ENCODE data around the gene COX6B1.
"Not testable (repeated sequence)": the region's sequence is repeated elsewhere in the genome, so short reads cannot be mapped to it uniquely, and the experiment has no call there.

COX6B1 gene

DNA sequence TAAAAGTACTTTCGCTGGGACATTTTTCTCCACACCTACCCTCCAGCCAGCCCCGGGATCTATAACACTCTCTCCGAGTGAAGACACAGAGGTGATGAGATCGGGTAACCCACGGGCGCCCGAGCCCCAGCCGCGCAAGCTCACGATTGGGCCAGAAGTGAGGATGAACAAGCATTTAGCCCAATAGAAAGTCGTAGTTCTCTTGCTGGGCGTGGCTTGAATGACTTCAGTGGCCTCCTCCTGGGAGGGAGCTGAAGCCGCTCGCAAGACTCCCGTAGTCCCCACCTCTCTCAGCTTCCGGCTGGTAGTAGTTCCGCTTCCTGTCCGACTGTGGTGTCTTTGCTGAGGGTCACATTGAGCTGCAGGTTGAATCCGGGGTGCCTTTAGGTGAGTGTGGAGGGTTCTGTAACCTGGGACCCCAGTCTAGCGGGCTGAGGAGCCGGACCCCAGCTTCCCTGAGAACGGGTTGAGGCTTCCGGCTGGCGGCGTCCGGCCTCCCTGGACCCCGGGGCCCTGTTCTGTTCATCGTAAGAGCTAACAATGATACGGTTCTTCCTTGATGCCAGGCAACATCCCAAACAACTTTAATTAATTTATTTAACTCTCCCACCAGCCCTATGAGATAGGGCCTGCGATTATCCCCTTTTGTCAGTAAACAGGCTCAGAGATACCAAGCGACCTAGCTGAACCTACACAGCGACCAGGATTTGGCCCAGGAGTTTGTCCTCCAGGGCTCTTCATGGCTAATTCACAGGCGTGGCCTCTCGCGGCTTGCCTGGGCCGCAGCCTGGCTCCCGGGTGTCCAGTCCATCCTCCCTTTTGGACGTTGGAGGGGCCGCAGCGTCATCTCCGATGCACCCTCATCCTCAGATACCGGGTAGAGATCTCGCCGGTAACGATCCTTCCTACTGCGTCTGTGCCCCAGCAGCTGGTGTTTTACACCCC is at the start of gene COX6B1:
COX6B1 (plus strand) TSS at position 307 of the 945 bp plus-strand sequence. CDS start 2,921 bp downstream, outside the sequence.
- peak; percentile 88 for DNase-seq (ENCODE audit: low read depth)
- H3K4me3 ChIP-seq (ENCODE audit: low read depth, low read length), result peak within 1 kb of the TSS; percentile 91

DNA sequence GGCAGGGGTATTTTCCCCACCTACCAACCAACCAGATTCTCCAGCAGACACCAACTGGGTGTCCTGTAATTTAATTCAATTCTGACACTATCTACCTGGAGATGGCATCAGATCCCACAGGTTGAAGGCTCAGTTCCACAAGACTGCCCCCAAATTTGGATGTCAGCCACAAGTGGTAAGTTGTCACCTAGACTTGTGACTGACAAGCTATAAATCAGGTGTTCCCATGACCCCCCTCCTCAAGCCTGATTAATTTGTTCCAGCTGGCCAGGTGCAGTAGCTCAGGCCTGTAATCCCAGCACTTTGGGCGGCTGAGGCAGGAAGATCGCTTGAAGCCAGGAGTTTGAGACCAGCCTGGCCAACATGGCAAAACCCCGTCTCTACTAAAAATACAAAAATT is 46.2 kb upstream of the COX6B1 start:
- DNase-seq (ENCODE audit: low read depth), result no peak
- H3K4me3 ChIP-seq (ENCODE audit: low read depth, low read length), result no peak overlapping the region

DNA sequence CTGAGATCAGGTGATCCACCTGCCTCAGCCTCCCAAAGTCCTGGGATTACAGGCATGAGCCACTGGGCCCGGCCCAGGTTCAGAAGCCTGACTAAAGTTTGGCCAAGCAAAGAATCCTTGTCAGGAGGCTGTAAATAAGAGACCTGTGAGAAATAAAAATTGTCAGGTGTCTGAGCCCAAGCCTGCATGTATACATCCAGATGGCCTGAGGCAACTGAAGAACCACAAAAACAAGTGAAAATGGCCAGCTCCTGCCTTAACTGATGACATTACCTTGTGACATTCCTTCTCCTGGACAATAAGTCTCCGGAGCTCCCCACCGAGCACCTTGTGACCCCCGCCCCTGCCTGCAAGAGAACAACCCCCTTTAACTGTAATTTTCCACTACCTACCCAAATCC is 43.7 kb upstream of the COX6B1 start:
- not testable (repeated sequence) for H3K4me3 ChIP-seq (ENCODE audit: low read depth, low read length); DNase-seq (ENCODE audit: low read depth)

GRCh38 chr19:35607170-35607569 is 41.0 kb upstream of the COX6B1 start:
- not testable (repeated sequence) for H3K4me3 ChIP-seq (ENCODE audit: low read depth, low read length); DNase-seq (ENCODE audit: low read depth)

- DNase-seq (ENCODE audit: low read depth), result no peak
- no peak overlapping the region for H3K4me3 ChIP-seq (ENCODE audit: low read depth, low read length)
Measured at GRCh38 chr19:35607661-35608060, 40.5 kb upstream of the COX6B1 start.

DNA sequence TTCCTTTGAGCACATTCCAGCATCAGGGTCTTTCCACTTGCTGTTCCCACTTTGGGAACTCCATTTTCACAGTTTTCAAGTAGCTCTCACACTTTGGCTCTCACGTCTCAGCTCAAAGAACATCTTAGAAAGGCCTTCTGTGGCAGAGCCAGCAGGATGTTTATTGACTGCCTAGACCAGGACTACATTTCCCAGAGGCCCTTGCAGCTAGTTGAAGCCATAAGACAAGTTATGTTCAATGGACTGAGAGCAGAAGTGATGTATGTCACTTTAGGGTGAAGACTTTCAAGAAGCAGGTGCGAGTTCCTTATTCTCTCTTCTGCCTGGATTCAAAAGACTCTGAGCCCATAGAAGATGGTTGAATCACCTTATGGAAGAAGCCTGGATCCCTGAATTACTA is 39.9 kb upstream of the COX6B1 start:
- H3K4me3 ChIP-seq (ENCODE audit: low read depth, low read length), result no peak overlapping the region
- DNase-seq (ENCODE audit: low read depth), result no peak

DNA sequence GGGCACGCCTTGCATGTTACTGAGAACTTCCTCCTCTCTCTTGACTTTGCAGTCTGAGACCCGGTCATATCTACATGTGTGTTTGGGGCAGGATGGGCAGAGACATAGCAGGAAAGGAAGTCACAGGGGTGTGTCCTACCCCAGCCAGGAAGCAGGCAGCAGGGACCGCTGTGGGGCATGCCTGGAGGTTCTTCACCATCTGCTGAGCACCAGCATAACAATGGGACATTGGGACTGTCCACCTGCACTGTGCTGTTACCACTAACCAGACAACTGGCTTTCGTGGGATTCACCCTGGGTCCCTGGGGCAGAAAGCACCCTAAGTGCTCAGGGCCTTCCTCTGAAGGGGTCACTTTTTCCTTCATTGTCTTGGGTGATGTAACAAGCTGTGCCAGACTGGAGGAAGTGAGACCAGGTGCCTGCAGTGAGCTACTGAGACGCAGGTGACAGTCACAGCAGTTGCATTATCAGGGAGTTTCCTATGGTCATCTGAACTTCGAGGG is 38.2 kb upstream of the COX6B1 start:
- H3K4me3 ChIP-seq (ENCODE audit: low read depth, low read length), result no peak overlapping the region
- no peak for DNase-seq (ENCODE audit: low read depth)

DNA sequence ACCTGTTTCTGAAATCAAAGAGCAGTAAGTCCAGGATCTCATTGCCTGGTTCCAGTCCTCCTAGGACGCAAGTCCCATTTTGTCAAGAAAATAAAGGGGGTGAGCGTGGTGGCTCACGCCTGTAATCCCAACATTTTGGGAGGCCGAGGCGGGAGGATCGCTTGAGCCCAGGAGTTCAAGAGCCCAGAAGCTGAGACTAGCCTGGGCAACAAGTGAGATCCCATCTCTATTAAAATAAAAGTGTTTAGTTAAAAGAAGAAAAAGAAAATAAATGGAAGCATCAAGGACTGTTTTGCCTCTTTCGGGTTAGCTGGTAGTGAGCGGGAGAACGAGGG is 35.9 kb upstream of the COX6B1 start:
- peak overlapping the region; percentile 88 for H3K4me3 ChIP-seq (ENCODE audit: low read depth, low read length)

DNA sequence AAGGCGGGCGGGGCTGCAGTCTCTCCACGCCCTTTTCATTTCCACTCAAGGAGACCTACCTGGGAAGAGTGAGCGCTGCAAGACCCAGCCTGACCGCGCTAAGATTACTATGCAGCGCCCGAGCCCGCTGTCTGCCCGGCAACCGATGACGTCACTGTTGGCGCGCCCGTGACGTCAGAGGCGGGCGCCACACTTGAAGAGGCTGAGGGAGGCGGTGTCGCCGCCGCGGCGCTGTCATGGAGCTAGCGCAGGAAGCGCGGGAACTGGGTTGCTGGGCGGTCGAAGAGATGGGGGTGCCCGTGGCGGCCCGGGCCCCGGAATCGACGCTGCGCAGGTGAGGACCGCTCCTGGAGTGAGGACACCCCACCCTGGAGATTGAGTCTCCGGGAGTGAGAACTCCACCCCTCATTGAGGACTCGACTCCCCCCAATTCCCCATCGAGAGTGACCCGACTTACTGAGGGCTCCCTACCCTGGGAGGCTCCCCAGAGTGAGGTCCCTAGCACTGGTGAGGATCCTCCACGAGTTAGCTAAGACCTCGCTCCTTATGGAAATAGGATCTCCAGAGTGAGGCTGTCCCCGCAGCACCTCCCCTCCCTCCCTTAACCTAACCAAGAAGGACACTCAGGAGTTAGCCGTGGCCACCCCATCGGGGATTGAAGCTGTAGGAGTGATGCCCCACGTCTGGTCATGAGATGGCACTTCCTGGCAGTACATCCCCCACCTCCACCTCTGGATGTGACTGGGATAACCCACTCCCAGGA is 35.4 kb upstream of the COX6B1 start, which contains the start of gene HAUS5:
HAUS5 (plus strand) TSS at position 177 of the 763 bp plus-strand sequence; CDS start at position 237, 60 bp downstream.
- H3K4me3 ChIP-seq (ENCODE audit: low read depth, low read length), result peak within 1 kb of the TSS; percentile 88
- DNase-seq (ENCODE audit: low read depth), result peak; percentile 61

More for the DNA sequence above, 35.9 kb upstream of the COX6B1 start:
- DNase-seq (ENCODE audit: low read depth), result no peak

GRCh38 chr19:35613574-35613973 is 34.5 kb upstream of the COX6B1 start:
- H3K4me3 ChIP-seq (ENCODE audit: low read depth, low read length), result no peak overlapping the region
- no peak for DNase-seq (ENCODE audit: low read depth)

GRCh38 chr19:35615036-35615435 is 33.1 kb upstream of the COX6B1 start:
- no peak for DNase-seq (ENCODE audit: low read depth)
- H3K4me3 ChIP-seq (ENCODE audit: low read depth, low read length), result no peak overlapping the region

DNA sequence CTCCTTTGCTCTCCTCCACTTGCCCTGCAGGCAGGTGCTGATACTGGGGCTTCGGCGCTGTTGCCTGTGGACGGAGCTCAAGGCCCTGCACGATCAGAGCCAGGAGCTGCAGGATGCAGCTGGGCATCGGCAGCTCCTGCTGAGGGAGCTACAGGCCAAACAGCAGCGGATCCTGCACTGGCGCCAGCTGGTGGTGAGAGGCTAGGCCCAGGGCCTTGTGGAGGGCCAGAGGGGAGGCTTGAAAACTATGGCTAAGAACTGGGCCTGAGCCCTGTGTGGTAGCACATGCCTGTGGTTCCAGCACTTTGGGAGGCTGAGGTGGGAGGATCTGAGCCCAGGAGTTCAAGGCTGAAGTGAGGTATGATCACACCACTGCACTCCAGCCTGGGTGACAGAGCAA is 29.3 kb upstream of the COX6B1 start:
- no peak for DNase-seq (ENCODE audit: low read depth)

GRCh38 chr19:35619290-35619923 is 28.7 kb upstream of the COX6B1 start:
- no peak for DNase-seq (ENCODE audit: low read depth)
- no peak overlapping the region for H3K4me3 ChIP-seq (ENCODE audit: low read depth, low read length)

More for the DNA sequence above, 29.3 kb upstream of the COX6B1 start:
- no peak overlapping the region for H3K4me3 ChIP-seq (ENCODE audit: low read depth, low read length)

- no peak for DNase-seq (ENCODE audit: low read depth)
- H3K4me3 ChIP-seq (ENCODE audit: low read depth, low read length), result no peak overlapping the region
Measured at GRCh38 chr19:35620001-35620400, 28.1 kb upstream of the COX6B1 start.

- no peak for DNase-seq (ENCODE audit: low read depth)
Measured at GRCh38 chr19:35621708-35622107, 26.4 kb upstream of the COX6B1 start.

GRCh38 chr19:35622750-35623149 is 25.4 kb upstream of the COX6B1 start:
- DNase-seq (ENCODE audit: low read depth), result no peak
- H3K4me3 ChIP-seq (ENCODE audit: low read depth, low read length), result no peak overlapping the region

More at GRCh38 chr19:35621708-35622107, 26.4 kb upstream of the COX6B1 start:
- no peak overlapping the region for H3K4me3 ChIP-seq (ENCODE audit: low read depth, low read length)

GRCh38 chr19:35623327-35624010 is 24.7 kb upstream of the COX6B1 start:
- H3K4me3 ChIP-seq (ENCODE audit: low read depth, low read length), result no peak overlapping the region
- DNase-seq (ENCODE audit: low read depth), result no peak

GRCh38 chr19:35628264-35628564 is 19.9 kb upstream of the COX6B1 start:
- H3K4me3 ChIP-seq (ENCODE audit: low read depth, low read length), result peak overlapping the region; percentile 99
- no peak for DNase-seq (ENCODE audit: low read depth)
